GM19397 (cell line): Measurements from ENCODE around the gene PSPN.

Experiments
- ATAC-seq: cut with Tn5 transposase; IDR thresholded peaks from one replicate; pipeline ENCODE4 v1.9.1; 2021; ENCODE audit warnings: mild to moderate bottlenecking, moderate library complexity; ENCODE audit not compliant: unreplicated experiment

The PSPN gene

DNA sequence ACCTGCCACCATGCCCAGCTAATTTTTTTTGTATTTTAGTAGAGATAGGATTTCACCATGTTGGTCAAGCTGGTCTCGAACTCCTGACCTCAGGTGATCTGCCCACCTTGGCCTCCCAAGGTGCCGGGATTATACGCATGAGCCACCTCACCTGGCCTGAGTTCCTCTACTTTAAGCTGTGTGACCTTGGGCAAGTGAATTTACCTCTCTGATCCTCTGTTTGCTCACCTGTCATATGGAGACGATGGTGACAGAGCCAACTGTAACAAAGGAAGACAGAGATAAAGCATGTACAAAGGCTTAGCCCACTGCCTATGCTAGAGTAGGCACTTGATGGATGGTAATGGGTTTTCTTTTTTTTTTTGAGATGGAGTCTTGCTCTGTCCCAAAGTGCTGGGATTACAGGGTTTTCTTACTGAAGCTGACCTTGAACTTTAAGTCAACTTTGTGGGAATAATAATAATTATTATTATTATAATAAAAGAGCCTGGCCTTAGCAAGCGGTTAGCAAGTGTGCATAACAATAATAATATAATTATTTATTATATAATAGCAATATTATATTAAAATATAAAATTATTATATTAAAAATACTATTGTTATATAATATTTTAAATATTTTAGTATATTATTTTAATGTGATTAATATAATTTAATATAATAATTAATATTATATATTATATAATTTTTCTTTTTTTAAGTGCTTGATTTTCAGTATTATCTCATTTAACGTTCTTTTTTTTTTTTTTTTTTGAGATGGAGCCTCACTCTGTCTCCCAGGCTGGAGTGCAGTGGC lies 41.0 kb downstream of the PSPN start:
- ATAC-seq, result no peak

DNA sequence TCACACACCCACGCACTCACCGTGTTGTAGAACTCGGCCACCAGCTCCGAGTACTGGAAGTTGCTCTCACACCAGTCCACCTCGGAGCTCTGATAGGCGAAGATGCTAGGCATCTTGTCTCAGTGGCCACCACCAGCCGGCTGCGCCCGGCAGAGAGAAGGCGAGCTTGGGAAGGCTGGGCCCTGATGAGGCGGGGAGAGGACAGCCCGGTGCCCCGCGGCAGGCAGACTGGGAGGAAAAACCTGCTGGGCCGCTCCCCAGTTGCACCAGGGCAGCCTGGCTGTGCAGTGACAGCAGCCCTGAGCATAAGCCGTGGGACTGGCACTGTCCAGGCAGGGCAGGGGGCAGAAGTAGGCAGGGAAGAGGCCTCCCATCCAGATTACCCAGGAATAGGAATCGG lies 42.3 kb downstream of the PSPN start, which contains the start of gene ACER1:
ACER1 (minus strand) TSS at position 174 of the 400 bp plus-strand sequence; CDS start at position 113, 61 bp downstream.
- no peak for ATAC-seq

DNA sequence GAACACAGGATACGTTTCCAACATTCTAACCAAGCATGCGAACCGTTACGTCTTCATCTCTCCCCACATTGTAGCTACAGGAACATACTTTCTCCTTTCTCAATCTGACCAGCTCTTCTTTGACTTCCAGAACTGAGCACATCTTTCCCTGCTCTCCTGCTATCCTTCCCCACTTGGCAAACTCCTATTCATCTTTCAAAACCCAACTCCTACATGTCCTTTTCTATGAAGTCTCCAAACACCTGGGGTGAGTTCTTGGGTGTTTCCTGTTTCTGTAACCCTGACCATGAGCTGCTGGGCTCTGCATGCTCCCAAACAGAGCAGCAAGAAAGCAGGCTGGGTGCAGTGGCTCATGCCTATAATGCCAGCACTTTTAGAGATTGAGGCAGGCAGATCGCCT lies 48.9 kb downstream of the PSPN start:
- no peak for ATAC-seq

DNA sequence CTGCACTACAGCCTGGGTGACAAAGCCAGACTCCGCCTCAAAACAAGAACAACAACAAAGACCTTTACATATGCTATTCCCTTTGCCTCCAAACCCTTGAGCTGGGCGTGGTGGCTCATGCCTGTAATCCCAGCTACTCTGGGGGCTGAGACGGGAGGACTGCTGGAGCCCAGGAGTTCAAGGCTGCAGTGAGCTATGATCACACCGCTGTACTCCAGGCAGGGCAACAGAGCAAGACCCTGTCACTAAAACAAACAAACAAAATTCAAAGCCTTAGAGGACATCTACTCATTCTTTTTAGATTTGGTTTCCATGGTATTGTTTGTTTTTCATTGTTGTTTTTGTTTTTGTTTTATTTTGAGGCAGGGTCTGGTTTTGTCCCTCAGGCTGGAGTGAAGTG lies 50.1 kb downstream of the PSPN start:
- ATAC-seq, result no peak
